Body of pancreas (tissue), 4 donors: ENCODE data around the gene NGEF. TPM values are rescaled to one million over a fixed set of nuclear protein-coding genes. Genes with fewer than 3 reads are reported as not detected.

ENCODE experiments used
- ATAC-seq: fragments of 150-250 bp; one replicate; pipeline ENCODE4 v1.9.1; 2016
- DNase-seq, 4 donors: peaks; one replicate each; pipeline ENCODE4 v3.0.0-alpha.2; 2019
- H3K27ac ChIP-seq, 4 donors: fragments of 200-600 bp; sonication (generic); 1 replicate in 3 of 4; 2 replicates in 1 of 4; pipeline versions ENCODE4 v1.5.1 to v1.6.1; 2016 to 2019; ENCODE audit warnings: mild to moderate bottlenecking in 1 of 4, mixed read lengths in 1 of 4, moderate library complexity in 1 of 4
- H3K27me3 ChIP-seq, 2 donors: fragments of 200-600 bp; sonication (generic); one replicate each; pipeline ENCODE4 v1.6.0; 2016; ENCODE audit warnings: mild to moderate bottlenecking in 1 of 2
- H3K36me3 ChIP-seq, 2 donors: fragments of 200-600 bp; sonication (generic); replicated peaks in 1 of 2; 2 replicates each; pipeline ENCODE4 v1.5.1; 2016; ENCODE audit warnings: low read depth in 2 of 2; ENCODE audit not compliant: insufficient read depth in 1 of 2
- H3K4me1 ChIP-seq: fragments of 200-600 bp; sonication (generic); one replicate; pipeline ENCODE4 v1.6.0; 2016
- H3K4me3 ChIP-seq, 2 donors: fragments of 200-600 bp; sonication (generic); 1 replicate in 1 of 2; 2 replicates in 1 of 2; pipeline ENCODE4 v1.5.1; 2016 to 2019
- H3K9me3 ChIP-seq, 3 donors: fragments of 200-600 bp; sonication (generic); 1 replicate in 2 of 3; 2 replicates in 1 of 3; pipeline ENCODE4 v1.5.1; 2016
- CTCF ChIP-seq, 7 experiments: fragments of 450-650 bp in 4 of 7; fragments of 200-600 bp in 3 of 7; sonication (generic) in 3 of 7; IDR thresholded peaks; one replicate each; pipeline ENCODE4 v1.5.1; 2016 to 2019; ENCODE audit warnings: antibody characterized with exemption in 7 of 7
- POLR2A ChIP-seq, 3 donors: fragments of 450-650 bp; IDR thresholded peaks; one replicate each; pipeline ENCODE4 v1.6.1; 2016; ENCODE audit warnings: antibody characterized with exemption in 3 of 3, mild to moderate bottlenecking in 2 of 3
- WGBS, 2 donors: methylation state at CpG; one replicate each; pipeline ENCODE4 v1.1.5; 2017; 5-methylcytosine and 5-hydroxymethylcytosine counted together
- intact Hi-C: fragments of 100-400 bp; cut with DNase I; formaldehyde crosslinking; loops from one replicate; pipeline ENCODE4 v1.15.1; 2023
- total RNA-seq, 2 donors: library from RNA; depleted of rRNA; stranded (reverse); fragments of >200 nt; gene quantifications; one replicate each; pipeline ENCODE4 v1.1.0, GENCODE V29; 2016

NGEF gene
- total RNA-seq, 2 donors from 2014 or later = 4.9 to 7.0 TPM

GRCh38 chr2:232836934-232837333, 176.1 kb downstream of the NGEF start:
- Histone ChIP-seq H3K4me3 (no peak overlapping the region), H3K9me3 (no peaks in the 10 kb centered on the region), H3K27me3 (no peaks in the 10 kb centered on the region), H3K4me1 (peaks cover 23% of the 10 kb centered on the region), H3K27ac (no peak overlapping the region), H3K36me3 (peaks cover 9 to 16% of the 10 kb centered on the region in 2 donors)
- WGBS, 2 donors = 77 to 89% methylated on average over 2 to 4 of the region's 4 CpGs
- no peak for TF ChIP-seq CTCF (IDR thresholded peaks at IDR 0.05)
- no peak for TF ChIP-seq POLR2A (IDR thresholded peaks at IDR 0.05)
- no peak for DNase-seq
- intact Hi-C loops = no loop called here
- no peak for ATAC-seq

GRCh38 chr2:232835687-232836208, 177.3 kb downstream of the NGEF start:
- no peak overlapping the region for H3K27ac ChIP-seq
- no peaks in the 10 kb centered on the region for H3K9me3 ChIP-seq
- no peaks in the 10 kb centered on the region for H3K27me3 ChIP-seq
- intact Hi-C loops = no loop called here
- no peak for DNase-seq
- TF ChIP-seq CTCF (IDR thresholded peaks at IDR 0.05) (no peak), POLR2A (IDR thresholded peaks at IDR 0.05) (no peak)
- 56 to 62% methylated on average over 14 of the region's 14 CpGs for WGBS, 2 donors
- peaks cover 9 to 23% of the 10 kb centered on the region in 2 donors for H3K36me3 ChIP-seq
- no peak overlapping the region for H3K4me3 ChIP-seq
- H3K4me1 ChIP-seq = peaks cover 23% of the 10 kb centered on the region
- ATAC-seq = no peak

- TF ChIP-seq POLR2A (IDR thresholded peaks at IDR 0.05) (no peak), CTCF (IDR thresholded peaks at IDR 0.05) (no peak)
- H3K27ac ChIP-seq = no peak overlapping the region
- peaks cover 9 to 20% of the 10 kb centered on the region in 2 donors for H3K36me3 ChIP-seq
- H3K4me1 ChIP-seq = peaks cover 13% of the 10 kb centered on the region
- H3K27me3 ChIP-seq = no peaks in the 10 kb centered on the region
- WGBS, 2 donors = 86 to 100% methylated on average over 1 of the region's 1 CpG
- ATAC-seq (no peak), DNase-seq (no peak)
- no peaks in the 10 kb centered on the region for H3K9me3 ChIP-seq
- H3K4me3 ChIP-seq = no peak overlapping the region
- intact Hi-C loops = no loop called here
Observed at GRCh38 chr2:232833830-232834229, 179.2 kb downstream of the NGEF start.

GRCh38 chr2:232831496-232831895, 181.6 kb downstream of the NGEF start:
- no peaks in the 10 kb centered on the region for H3K4me1 ChIP-seq
- no peak overlapping the region for H3K4me3 ChIP-seq
- DNase-seq (no peak), ATAC-seq (no peak)
- peaks cover 9 to 17% of the 10 kb centered on the region in 2 donors for H3K36me3 ChIP-seq
- no peaks in the 10 kb centered on the region for H3K27me3 ChIP-seq
- TF ChIP-seq POLR2A (IDR thresholded peaks at IDR 0.05) (no peak), CTCF (IDR thresholded peaks at IDR 0.05) (no peak)
- H3K9me3 ChIP-seq = no peaks in the 10 kb centered on the region
- intact Hi-C loops = no loop called here
- no peak overlapping the region for H3K27ac ChIP-seq
- 93% methylated on average over 3 of the region's 3 CpGs for WGBS, 2 donors

GRCh38 chr2:232829988-232830387, 183.1 kb downstream of the NGEF start:
- ATAC-seq (no peak), DNase-seq (no peak)
- intact Hi-C loops = no loop called here
- Histone ChIP-seq H3K4me1 (no peaks in the 10 kb centered on the region), H3K9me3 (no peaks in the 10 kb centered on the region), H3K27me3 (no peaks in the 10 kb centered on the region), H3K27ac (no peak overlapping the region), H3K36me3 (peaks cover 9 to 17% of the 10 kb centered on the region in 2 donors), H3K4me3 (no peak overlapping the region)
- WGBS, 2 donors = 73 to 85% methylated on average over 3 of the region's 3 CpGs
- TF ChIP-seq POLR2A (IDR thresholded peaks at IDR 0.05) = no peak
- TF ChIP-seq CTCF (IDR thresholded peaks at IDR 0.05) = no peak
